IPS-18c (cell line): ENCODE results near the gene EFR3B.

Source experiments
- H3K4me3 ChIP-seq: 2 replicates; pipeline ENCODE4 v1.7.0; 2013; ENCODE audit warnings: low read depth, mild to moderate bottlenecking, low read length, moderate library complexity; ENCODE audit not compliant: insufficient read depth
- H3K9me3 ChIP-seq: one replicate; pipeline ENCODE4 v1.6.1; 2013; ENCODE audit warnings: mild to moderate bottlenecking, low read length, moderate library complexity; ENCODE audit not compliant: control insufficient read depth, insufficient read depth

EFR3B gene

DNA sequence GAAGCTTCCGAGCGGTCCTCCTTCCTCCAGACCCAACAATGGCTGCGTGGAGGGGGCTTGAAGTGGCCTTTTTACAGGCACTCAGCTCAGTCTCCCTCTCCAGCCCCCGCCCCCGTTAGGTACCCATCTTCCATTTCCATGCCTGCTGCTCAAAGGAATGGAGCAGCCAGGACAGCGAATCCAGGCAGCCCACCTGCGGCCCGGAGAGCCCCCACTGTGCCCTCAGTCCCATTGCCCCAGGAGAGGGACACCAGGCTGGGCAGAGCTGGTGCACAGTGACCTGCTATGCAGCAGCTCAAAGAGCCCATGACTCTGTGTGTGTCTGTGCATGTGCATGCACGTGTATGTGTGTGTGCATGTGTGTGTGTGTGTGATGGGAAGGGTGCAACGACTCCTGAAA is 137.1 kb downstream of the EFR3B start:
- H3K4me3 ChIP-seq, result no peak overlapping the region
- H3K9me3 ChIP-seq, result no peaks in the 10 kb centered on the region

DNA sequence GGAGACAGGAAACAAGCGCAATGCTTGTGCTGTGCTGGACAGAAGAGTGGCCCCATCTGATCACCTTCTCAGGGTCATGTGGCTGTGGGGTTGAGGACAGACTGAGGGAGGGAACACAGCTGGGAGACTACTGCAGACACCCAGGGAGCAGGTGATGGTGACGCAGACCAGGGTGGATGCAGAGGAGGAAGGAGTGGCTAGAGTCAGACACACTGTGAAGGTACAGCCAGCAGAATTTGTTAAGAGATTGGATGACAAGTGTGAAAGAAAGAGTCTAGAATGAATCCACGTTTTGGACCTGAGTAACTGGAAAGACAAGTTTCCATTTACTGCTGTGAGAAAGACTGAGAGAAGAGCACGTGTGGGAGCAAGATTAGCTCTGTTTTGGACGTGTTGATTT is 142.4 kb downstream of the EFR3B start:
- Histone ChIP-seq H3K9me3 (no peaks in the 10 kb centered on the region), H3K4me3 (no peak overlapping the region)

DNA sequence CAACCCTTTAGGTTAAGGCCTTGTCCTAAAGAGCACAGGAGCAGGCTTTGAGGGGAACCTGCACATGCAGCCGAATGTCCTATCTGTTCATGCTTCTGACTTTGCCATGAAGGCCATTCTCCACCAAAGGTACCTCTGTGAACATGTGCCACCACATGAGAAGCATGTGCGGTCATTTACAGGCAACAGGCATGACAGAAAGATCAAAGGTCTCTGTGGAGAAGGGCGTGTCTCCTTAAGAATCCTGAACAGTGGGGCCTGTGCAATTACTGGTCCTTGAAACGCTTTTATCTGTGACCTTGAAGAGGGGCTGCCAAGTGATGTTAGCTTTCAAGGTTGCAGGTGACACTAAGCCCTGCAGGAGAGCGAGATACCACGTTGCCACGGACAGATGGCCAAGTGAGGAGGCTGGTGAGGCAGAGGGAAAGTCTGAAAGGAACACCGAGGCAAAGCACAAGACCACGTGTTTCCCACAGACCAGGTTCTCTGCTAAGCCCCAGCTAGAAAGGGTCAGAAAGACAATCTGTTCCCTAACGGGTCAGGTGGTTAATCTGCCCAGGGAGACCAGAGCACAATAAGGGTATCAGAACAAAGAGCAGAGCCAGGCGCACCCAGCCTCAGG is 146.0 kb downstream of the EFR3B start:
- Histone ChIP-seq H3K9me3 (no peaks in the 10 kb centered on the region), H3K4me3 (no peak overlapping the region)

DNA sequence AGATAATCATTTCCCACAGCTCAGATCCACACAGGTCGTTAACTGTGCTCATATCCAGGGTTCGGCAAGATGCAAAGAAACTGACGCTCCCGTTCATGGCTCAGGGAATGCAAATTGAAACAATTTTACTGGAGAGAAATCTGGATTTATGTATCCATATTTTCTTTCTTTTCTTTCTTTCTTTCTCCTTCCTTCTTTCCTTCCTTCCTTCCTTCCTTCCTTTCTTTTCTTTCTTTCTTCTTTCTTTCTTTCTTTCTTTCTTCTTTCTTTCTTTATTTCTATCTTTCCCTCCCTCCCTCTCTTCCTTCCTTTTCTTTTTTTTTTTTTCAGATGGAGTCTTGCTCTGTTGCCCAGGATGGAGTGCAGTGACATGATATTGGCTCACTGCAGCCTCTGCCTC is 146.5 kb downstream of the EFR3B start:
- no peaks in the 10 kb centered on the region for H3K9me3 ChIP-seq
- no peak overlapping the region for H3K4me3 ChIP-seq

DNA sequence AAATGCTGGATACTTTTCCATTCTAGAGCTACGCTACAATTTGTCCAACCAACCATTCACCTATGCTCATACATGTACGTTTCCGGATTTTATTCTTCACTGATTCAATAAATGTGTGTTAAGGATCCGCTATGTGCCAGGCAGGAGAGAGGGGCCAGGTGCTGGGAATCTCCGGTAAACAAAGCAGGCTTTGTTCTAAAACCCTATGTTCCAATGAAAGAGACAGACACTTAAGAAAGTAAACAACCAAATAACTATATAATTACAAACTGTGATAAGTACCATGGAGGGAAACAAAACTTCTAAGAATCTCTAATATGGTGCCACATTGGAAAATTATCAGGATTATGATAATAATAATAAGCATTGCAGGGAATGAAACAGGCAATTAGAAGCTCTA is 148.7 kb downstream of the EFR3B start:
- Histone ChIP-seq H3K4me3 (no peak overlapping the region), H3K9me3 (no peaks in the 10 kb centered on the region)

DNA sequence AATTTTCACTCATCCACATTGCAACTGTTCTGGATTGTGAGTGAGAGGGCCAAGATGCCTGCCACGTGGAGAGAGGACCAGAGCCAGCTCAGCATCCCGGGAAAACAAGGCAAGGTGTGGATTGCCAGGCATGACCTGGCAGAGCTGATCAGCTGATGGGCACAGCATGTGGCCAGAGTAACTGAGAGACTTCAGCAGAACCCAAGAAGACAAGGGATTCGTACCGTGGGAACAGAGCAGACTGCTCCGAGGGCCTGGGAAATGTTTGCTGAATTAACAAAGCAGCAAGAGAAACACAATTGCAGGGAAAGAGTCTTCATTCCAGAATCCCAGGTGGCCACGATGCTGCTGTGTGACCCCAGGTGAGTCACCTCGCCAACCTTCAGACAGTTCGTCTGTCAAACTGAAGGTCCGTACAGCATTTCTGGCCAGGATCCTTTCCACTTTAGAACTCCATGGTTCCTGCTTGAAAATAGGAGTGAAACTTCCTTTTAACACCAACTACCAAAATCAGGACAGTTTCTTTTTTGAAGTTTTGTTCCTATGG is 152.8 kb downstream of the EFR3B start:
- no peak overlapping the region for H3K4me3 ChIP-seq
- no peaks in the 10 kb centered on the region for H3K9me3 ChIP-seq

DNA sequence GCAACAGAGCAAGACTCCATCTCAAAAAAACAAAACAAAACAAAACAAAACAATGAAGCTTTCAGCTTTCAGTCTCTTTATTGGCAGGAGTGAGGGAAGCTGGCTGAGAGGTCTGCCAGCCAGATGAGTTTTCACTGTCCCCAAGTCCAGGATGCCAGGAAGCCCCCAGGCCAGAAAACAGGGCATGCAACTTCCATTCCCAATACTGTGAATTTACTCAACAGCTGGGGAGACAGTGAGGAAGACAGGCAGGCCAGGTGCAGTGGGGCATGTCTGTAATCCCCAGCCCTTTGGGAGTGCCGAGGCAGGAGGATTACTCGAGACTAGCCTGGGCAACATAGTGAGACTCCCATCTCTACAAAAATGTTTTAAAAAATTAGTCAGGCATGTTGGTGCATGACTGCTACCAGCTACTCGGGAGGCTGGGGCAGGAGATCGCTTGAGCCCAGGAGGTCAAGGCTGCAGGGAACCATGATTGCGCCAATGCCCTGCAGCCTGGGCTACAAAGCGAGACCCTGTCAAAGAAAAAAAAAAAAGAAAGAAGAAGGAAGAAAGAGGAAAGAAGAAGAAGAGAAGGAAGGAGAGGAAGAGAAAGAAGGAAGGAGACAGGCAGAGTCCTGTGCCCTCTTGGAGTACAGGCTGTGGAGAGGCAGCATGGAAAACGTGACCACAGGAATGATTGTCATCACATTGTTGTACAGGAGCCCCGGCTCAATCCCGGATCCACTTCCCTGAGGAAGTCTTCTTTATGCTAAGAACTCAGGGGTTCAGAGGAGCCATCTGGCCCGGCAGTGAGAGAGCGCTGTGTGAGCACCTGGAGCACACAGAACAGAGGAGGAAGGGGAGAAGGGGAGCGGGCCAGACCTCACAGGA is 155.7 kb downstream of the EFR3B start:
- Histone ChIP-seq H3K4me3 (no peak overlapping the region), H3K9me3 (no peaks in the 10 kb centered on the region)

DNA sequence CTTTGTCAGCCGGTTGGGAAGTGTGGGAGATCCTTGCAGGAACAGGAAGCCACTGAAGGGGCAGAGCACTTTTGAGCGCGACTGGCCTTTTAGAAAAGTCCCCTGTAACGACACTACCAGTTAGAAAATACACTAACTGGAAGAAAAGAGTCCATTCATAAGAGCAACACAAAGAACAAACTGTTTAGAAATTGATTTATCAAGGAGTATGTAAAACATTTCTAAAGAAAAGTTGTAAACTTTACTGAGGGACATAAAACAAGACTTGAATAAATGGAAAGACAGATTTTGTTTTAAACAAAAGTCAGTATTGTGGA is 156.3 kb downstream of the EFR3B start:
- no peak overlapping the region for H3K4me3 ChIP-seq
- H3K9me3 ChIP-seq, result no peaks in the 10 kb centered on the region

DNA sequence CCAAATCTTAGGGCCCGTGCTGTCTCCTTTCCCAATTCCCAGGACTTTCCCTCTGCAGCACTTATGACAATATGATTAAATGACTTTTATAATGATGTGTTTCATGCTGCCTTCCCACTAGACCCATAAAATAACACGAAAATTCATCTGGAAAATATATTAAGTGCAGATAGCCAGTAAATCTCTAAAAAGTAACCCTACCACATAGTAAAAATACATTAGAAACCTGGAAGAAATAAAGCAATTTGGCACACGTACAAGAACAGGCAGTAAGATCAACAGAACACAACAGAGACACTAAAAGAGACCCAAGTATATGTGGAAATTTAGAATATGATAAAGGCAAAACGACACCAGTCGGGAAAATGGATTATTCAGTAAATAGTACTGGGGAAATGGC is 156.7 kb downstream of the EFR3B start:
- no peaks in the 10 kb centered on the region for H3K9me3 ChIP-seq
- H3K4me3 ChIP-seq, result no peak overlapping the region

DNA sequence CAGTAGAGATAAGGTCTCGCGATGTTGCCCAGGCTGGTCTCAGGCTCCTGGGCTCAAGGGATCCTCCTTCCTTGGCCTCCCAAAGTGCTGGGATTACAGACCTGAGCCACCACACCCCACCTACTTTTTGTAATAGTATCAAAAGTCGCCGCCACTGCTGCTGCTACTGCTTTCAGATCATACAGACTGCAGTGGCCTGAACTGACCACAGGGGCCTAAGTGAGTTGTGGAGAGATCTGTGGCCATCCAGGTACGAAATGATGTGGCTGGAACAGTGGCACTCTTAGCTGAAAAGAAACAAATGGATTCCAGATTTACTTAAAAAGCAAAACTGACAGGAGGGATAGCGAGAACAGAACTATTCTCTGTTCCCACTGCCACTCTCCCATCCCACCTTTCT is 159.4 kb downstream of the EFR3B start:
- Histone ChIP-seq H3K4me3 (no peak overlapping the region), H3K9me3 (no peaks in the 10 kb centered on the region)

DNA sequence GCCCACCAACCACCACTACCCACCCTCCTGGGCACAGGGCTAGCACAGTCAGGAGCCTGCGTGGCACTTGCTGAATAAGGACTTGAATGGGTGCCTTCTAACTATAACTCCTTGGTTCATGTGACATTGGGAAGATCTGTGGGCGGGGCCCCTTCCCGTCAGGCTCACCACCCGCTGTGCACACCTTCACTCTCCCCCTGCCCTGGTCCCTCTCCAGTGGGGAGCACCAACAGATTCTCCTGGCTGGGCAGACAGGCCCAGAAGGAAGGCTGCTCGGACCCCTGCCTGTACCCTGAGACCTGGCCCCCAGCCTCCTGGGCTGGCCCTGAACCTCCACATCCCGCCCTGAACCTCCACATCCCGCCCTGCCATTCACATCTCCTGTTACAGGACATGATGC is 159.9 kb downstream of the EFR3B start:
- Histone ChIP-seq H3K4me3 (no peak overlapping the region), H3K9me3 (no peaks in the 10 kb centered on the region)

DNA sequence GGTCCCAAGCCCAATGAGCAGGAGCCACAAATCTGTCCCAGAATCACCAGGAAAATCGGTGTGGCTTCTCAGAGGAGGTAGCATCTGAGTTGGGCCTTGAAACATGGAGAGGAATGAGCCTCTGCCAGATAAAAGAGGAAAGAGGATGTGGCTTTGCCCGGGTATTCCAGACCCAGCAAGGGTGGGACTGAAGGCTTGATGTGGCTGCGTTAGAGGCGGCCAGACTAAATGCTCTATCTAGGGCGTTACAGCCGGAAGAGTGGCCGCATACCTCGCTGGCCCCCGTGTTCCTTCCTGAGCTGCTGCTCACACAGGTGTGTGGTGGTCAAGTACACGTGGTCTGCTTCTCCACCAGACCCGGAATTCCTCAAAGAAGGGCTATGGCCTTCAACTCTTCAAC is 160.4 kb downstream of the EFR3B start:
- Histone ChIP-seq H3K9me3 (no peaks in the 10 kb centered on the region), H3K4me3 (no peak overlapping the region)

DNA sequence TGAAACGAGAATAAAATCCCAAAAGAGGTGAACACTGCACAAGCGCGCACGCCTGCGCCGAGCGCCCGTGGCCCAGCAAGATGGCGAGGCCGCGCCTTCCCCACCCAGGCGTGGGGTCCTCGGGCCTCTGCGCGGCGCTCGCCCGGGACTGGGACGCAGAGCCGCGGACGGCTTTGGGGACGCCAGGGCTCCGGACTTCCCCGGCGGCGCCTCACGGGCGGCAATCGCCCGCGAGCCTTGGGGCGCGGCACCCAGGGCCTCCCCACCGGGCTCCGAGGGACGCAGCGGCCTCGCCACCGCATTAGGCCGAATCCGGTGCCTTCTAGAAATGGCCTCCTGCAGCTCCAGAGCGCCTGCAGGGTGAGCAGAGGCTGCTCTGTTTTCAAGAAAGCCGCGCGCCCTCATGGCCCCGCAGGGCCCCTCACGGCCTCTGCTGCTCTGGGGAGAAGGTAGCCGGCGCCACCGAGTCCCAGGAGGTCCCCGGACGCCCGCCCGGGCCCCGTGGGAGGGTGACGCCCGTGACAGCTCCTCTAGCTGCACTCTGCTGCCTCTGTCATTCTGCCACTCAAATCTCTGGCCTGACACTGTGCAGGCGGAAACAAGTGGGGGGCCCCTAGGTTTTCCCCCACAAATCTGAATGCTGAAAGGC is 162.4 kb downstream of the EFR3B start:
- no peaks in the 10 kb centered on the region for H3K9me3 ChIP-seq
- H3K4me3 ChIP-seq, result no peak overlapping the region

DNA sequence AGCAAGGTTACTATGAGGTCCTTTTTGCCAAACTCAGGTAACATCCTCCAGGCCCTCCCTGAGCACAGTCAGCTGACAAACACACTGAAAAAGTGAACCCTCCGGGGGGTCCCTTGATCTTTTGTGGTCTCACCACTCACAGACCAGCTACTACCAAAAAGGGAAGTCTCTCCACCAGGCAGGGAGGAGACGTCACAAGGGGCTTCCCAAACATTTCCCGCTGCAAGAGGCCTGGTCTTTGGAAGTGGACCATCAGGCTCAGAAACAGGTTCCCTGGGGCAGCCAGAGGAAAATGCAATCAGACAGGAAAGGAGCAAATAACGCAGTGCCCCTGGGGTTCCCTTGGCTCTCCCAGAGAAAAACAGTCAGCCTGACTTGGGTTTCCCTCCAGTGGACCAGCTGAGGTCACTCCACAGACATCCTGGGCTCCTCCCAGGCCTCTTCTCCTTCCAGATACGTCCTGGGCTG is 165.2 kb downstream of the EFR3B start:
- no peak overlapping the region for H3K4me3 ChIP-seq

More for the DNA sequence above, 165.2 kb downstream of the EFR3B start:
- H3K9me3 ChIP-seq, result no peaks in the 10 kb centered on the region
